GM19043 (cell line): ENCODE results near the gene ZGLP1.

Source experiments
- ATAC-seq: cut with Tn5 transposase; IDR thresholded peaks from one replicate; pipeline ENCODE4 v1.9.1; 2021; ENCODE audit warnings: low read depth; ENCODE audit not compliant: unreplicated experiment

The ZGLP1 gene

GRCh38 chr19:10328558-10329429 is 19.2 kb upstream of the ZGLP1 start:
- no peak for ATAC-seq

DNA sequence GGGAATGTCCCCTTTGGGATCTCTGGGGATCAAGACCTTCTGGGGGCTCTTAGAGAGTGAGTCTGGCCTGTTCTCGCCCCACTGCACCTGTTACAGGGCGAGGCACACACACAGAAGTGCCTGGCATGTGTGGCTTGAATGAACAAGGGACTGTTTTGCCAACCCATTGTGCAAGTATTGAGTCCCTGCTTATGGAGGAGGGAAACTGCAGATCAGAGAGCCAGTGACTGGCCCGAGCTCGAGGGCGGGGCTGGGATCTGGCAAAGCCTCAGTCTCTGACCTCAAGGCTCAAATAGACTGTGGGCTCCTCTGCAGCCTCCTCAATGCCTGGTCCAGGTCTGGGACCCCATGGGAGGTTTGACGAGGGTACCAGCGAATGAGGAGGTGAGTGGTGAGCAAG is 18.2 kb upstream of the ZGLP1 start:
- ATAC-seq: no peak

DNA sequence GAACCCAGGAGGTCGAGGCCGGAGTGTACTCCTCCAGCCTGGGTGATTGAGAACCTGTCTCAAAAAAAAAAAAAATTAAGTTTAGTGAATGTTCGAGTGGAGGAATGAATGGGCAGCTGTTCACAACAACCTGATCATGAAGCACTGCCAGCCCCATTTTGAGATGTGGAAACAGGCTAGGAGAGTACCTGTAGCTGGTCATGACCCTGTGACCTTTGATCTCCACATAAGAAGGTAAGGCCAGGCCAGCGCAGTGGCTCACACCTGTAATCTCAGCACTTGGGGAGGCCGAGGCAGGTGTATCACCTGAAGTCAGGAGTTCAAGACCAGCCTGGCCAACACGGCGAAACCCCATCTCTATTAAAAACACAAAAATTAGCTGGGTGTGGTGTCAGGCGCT is 16.1 kb upstream of the ZGLP1 start:
- ATAC-seq: no peak

DNA sequence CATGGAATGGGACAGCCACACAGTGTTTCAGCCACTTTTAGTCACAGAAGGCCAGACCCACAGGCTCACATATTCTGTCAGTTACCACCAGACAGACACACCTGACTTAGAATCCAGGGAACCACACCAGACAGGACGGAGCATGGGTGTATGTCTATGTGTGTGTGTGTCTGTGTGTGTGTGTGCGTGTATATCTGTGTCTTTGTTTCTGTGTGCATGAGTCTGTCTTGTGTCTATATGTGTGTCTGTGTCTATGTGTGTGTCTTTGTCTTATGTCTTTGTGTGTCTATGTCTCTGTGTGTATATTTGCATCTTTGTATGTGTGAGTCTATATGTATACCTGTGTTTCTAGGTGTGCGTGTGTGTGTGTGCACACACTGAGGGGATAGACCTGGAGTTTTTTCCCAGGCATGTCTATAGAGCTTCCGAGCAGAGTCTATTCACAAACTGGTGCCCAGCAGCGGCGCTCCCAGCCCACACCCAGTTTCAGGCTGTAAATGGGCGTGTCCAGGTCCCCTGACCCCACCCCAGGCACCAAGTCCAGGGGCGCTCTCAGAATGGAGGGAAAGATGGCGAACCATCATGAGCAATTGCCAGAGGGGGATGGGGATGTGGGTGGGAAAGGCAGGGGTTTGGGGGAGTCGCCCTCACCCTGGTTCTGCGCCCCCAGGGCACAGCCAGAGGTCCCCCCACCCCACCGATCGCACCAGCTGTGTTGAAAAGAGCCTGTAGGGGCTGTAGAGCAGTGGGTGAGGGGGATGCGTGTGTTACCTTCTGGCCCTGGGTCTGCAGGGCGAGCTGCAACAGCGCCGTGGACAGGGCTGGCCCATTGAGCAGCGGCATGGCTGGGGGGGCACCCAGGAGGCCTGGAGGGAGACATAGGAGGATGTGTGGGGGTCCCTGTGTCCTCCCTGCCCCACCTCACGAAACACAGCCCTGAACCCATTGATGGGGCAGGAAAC is 12.5 kb upstream of the ZGLP1 start:
- ATAC-seq: no peak

DNA sequence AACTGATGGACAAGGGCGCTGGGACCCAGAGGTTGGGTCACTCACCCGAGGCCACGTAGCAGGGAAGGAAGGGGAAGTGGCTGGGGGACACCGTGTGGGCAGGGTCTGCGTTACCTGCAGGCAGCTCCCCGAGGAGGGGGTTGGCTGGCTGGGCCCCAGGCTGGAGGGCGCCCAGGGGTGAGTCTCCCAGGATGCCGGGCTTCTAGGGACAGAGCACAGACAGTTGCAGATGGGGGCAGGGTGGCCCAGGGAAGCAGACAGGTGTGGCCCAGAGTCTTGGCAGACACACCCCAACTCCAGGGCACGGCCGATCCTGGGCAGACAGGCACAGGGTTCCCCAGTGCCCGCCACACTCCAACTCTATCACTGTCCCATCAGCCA is 11.8 kb upstream of the ZGLP1 start:
- ATAC-seq: no peak

DNA sequence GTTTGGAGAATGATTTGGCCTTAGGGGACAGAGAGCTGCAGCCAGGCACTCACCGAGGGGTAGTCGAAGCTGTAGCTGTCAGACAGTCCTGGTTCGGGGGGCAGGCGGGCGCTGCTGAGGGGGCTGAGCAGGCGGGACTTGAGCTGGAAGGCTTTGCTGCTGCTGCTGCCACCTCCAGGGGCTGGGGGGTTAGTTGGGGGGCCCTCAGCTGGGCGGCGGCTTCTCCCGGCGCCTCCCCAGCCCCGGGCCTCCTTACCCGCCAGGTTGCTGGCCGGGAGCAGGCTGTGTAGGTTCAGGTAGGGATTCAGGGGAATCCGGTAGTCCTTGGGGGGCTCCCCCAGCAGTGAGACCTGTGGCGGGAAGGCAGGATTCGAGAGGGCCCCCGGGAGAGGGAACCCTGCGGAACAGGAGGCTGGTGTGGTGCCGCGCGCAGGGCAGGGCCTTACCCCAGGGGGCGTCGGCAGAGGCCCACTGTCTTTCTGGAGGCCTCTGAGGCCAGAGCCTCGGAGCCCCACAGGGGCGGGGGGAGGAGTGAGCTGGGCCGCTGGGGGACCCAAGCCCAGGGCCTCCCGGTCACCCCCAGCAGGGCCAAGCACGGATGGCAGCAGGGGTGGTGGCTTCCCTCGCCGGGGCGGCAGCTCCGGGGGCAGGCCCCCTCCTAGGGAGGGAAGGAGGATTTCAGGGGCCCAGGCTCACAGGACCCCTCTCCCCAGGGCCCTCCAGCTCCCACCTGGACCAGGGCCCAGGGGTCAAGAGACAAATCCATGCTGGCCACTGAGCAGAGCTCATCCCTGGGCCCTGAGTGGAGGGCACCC is 11.2 kb upstream of the ZGLP1 start:
- no peak for ATAC-seq

DNA sequence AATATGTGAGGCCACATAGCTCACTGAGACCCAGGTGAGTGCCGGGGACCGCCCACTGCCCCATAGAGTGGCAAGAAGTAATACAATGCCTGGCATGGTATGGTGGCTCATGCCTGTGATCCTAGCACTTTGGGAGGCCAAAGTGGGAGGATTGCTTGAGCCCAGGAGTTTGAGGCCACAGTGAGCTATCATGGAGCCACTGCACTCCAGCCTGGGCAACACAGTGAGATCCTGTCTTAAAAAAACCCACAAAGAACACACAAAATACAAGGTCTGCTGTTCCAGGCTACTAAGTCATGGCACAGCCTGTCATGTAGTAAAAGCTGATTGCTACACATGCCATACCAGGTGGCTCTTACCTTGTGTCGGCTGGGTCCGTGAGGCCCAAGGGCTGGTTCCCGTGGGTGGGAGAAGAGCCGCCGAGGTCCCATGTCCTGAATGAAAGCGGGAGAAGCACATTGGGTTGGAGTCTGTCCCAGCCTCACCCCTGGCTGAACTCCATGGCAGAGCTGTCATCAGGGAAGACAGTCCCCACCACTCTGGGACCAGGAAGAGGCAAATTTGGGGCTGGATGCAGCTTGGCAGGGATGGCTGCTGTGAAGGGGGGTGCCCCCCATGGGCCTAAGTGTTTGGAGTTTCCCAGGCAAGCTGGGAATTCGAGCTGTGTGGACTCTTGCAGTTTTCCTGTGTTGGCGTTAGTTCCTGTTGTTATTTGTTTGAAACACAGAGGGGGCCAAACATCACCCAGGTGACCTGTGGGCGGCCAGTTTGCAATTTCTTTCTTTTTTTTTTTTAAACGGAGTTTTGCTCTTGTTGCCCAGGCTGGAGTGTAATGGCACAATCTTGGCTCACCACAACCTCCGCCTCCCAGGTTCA is 9.4 kb upstream of the ZGLP1 start:
- ATAC-seq: no peak

GRCh38 chr19:10317857-10318462 is 8.3 kb upstream of the ZGLP1 start:
- ATAC-seq: no peak

- ATAC-seq: no peak
Observed at GRCh38 chr19:10317045-10317856, 7.6 kb upstream of the ZGLP1 start.

DNA sequence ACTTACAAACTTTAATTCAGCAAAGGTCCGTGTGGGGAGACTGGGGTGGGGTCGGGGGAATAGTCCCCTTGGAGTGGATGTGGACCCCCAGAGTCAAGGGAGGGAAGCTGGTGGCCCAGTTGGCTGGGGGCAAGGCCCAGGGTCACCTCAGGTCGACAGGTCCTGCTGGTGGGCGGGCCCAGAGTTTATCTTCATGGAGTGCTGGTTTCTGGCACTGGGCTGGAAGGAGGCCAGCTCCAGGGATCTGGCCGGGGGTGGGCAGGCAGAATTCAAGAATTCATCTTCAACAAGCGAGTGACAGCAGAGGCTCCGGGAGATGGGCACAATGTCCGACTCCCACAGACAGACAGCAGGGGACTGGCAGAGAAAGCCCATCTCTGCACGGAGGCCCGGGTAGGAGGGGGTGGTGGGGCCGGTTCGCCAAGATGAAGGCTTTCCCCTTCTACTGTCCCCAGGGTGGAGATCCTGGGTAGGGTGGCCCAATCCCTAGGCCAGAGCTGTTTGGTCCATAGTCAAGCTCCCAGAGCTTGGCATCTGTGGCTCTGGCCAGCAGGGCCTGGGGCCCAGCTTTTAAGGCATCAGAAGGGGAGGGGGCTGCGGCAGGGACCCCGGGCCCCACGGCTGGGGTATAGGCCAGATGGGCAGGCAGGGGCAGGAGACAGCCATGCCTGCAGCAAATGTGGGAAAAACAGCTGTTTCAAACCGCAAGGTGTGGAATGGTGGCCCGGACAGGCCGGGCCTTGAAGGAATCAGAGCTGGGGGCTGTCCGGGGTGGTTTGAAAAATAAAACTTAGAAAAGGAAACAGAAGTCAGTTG is 6.8 kb upstream of the ZGLP1 start:
- ATAC-seq: no peak

- ATAC-seq: no peak
Observed at GRCh38 chr19:10315335-10316214, 6.0 kb upstream of the ZGLP1 start, which contains the start of gene FDX2. Gene FDX2, minus strand, starts transcription at chr19:10316015. Its CDS starts 19 bp downstream, at chr19:10315996.

GRCh38 chr19:10306327-10306726 is 3.3 kb downstream of the ZGLP1 start:
- ATAC-seq: no peak

DNA sequence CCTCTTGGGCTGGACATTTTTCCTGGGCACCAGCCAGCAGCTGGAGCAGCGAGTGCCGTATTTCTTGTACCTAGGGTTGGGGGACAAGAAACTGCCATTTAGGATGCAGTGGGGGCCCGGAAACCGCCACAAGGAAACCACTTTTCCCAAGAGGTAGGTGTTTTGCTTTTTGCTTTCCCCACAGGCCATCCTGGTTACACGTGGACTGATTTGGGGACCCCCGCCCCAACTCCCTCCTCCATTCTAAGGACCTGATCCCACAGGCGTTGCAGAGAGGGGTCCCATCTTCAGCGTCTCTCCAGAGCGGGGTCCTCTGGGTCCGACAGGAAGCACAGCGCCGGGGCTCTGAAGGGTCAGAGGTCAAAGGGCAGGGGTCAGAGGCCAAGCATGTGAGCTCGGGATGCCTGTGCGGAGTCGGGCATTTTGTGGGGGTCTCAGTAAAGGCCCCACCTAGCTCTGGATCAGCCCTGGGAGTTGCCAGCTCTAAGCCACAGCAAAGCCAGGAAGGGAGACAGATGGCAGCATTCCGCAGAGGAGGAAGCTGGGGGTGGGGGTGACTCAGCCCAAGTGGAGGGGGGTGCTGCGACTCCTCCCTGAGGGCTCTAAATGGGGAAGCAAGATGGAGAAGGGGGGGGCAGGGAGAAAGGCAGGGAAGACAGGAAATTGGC is 4.3 kb downstream of the ZGLP1 start:
- no peak for ATAC-seq

GRCh38 chr19:10299545-10300458 is 9.8 kb downstream of the ZGLP1 start:
- no peak for ATAC-seq
